Fibroblast of villous mesenchyme (primary cell): ENCODE measurements around the gene ADRM1. TPM values are rescaled to one million over a fixed set of nuclear protein-coding genes. Genes with fewer than 3 reads are reported as not detected.

Source experiments
- DNase-seq: peaks from one replicate; pipeline ENCODE4 v3.0.0-alpha.2; 2010; ENCODE audit warnings: low read depth
- H3K4me3 ChIP-seq: 2 replicates; pipeline ENCODE4 v1.5.1; 2011; ENCODE audit warnings: low read depth, mild to moderate bottlenecking, low read length
- CTCF ChIP-seq: IDR thresholded peaks from 2 replicates; pipeline ENCODE4 v1.5.1; 2012; ENCODE audit warnings: low read depth, mild to moderate bottlenecking, low read length; ENCODE audit not compliant: insufficient read depth
- total RNA-seq: library from RNA; depleted of rRNA; stranded (reverse); fragments of >200 nt; gene quantifications from 2 replicates; pipeline ENCODE4 v1.2.3, GENCODE V29; 2012

The ADRM1 gene
- total RNA-seq, 1 donor, result 111 TPM

DNA sequence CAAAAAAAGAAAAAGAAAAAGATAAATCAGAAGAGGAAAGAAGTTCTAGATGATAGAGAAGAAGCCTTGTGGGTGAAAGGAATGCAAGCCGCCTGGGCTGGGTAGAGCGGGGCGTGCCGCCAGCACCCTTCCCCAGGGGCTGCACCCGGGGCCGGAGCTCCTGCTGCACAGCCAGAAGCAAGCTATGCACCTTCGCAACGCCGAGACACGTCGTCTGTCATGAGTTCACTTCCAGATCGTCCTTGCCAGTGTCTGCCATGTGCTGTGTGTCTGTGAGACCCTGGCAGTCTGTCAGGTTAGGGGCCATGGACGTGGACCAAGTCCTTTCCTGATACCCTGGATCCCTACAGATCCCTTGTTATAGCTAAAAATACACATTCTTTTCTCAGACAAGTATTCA, 25.5 kb upstream of the ADRM1 start:
- no peak for DNase-seq

GRCh38 chr20:62280303-62280702, 22.5 kb upstream of the ADRM1 start:
- DNase-seq, result no peak
- H3K4me3 ChIP-seq, result no peak overlapping the region
- no peak for TF ChIP-seq CTCF

More for the DNA sequence above, 25.5 kb upstream of the ADRM1 start:
- H3K4me3 ChIP-seq, result no peak overlapping the region
- TF ChIP-seq CTCF, result no peak

GRCh38 chr20:62281161-62281933, 21.4 kb upstream of the ADRM1 start:
- TF ChIP-seq CTCF, result no peak
- no peak for DNase-seq
- no peak overlapping the region for H3K4me3 ChIP-seq

DNA sequence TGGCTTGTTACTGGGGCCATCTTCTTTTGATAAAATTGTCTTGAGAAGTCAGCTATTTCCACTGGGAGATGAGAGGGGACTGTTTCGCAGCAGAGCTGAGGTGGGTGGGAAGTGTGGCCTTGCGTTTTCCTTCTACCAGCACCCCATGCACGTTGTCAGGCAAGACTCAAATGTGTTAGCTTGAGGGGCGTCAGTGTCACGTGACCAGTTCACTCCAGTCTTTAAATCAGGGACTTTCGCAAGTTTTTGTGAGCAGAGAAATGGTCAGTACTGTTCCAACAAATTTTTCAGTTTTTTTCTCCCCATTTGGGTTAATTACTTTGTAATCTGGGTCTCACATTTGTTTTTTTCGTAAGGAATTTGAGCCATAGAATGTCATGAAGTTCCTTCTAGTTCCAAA, 20.7 kb upstream of the ADRM1 start:
- DNase-seq, result no peak
- no peak overlapping the region for H3K4me3 ChIP-seq
- TF ChIP-seq CTCF, result no peak

DNA sequence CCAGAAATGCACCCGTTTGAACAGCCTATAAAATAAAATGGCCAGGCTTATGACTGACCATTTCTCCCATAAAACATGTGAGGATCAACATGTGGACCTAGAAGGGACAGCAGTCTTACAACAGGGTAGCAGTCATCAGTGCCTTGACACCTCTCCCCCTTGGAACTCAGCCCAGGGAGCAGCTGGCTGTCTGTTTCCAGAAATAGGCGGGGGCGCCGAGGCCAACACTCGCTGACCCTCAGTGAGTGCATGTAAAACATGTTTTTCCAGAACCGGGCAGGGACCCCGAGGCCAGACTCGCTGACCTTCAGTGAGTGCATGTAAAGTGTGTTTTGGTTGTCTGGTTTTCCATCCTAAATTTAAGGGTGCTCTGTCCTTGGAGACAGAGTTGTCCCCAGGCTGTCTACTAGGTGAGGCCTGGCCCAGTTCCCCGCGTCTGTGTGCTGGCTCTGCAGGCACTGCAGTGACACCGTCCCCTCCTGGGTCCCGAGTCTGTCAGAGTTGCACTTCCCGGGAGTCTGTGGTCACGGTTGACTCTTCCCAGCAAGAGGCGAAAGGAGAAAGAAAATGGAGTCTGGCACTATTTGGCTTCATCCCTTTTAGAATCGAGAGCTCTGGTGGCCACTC, 19.8 kb upstream of the ADRM1 start:
- no peak for TF ChIP-seq CTCF
- no peak for DNase-seq
- H3K4me3 ChIP-seq, result no peak overlapping the region

DNA sequence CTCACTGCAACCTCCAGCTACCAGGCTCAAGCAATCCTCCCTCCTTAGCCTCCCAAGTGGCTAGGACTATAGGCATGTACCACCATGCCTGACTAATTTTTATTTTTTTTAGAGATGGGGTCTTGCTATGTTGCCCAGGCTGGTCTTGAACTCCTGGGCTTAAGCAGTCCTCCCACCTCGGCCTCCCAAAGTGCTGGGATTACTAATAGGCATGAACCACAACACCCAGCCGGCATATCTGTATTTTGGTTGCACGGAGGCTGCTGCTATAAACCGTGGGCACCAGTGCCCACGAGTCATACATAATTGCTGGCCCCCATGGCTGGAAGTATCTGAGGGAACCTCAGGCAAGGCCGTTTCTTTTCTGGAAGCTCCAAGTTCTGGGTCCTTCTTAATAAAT, 18.3 kb upstream of the ADRM1 start:
- no peak for TF ChIP-seq CTCF
- no peak for DNase-seq
- H3K4me3 ChIP-seq, result no peak overlapping the region
